Upper lobe of left lung (tissue), 4 donors: ENCODE results near the gene SLC12A6.

Experiments
- CTCF ChIP-seq, 6 experiments: fragments of 450-650 bp in 4 of 6; fragments of 200-600 bp in 2 of 6; sonication (generic) in 2 of 6; IDR thresholded peaks; one replicate each; pipeline ENCODE4 v1.5.1; 2016 to 2019; ENCODE audit warnings: antibody characterized with exemption in 6 of 6
- POLR2A ChIP-seq, 4 donors: fragments of 450-650 bp; IDR thresholded peaks; one replicate each; pipeline ENCODE4 v1.5.1; 2016 to 2017; ENCODE audit warnings: antibody characterized with exemption in 4 of 4, mild to moderate bottlenecking in 2 of 4

DNA sequence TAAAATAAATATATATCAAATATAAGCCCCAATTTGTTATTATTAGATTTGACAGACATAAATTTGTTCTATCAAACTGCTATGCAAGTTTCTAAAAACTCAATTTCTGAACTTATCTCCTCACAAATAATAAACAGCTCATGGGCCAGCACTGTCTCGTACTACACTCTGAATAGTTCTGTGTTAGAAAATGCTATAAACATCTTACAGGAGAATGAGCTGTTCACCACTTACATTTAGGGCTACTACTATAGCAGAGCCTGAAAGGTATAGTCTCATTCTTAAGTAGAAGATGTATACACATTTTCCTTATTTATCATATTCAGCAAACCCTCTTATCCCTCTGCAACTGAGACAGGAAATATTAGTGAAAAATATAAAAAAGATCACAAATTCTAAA is 12.6 kb downstream of the SLC12A6 start:
- no peak for TF ChIP-seq CTCF (IDR thresholded peaks at IDR 0.05)
- TF ChIP-seq POLR2A (IDR thresholded peaks at IDR 0.05): no peak
